TTC549 (cell line): Measurements from ENCODE around the gene ATOH8.
"Not testable (repeated sequence)": the region's sequence is repeated elsewhere in the genome, so short reads cannot be mapped to it uniquely, and the experiment has no call there.

Source experiments
- FAIRE-seq: peaks from 2 replicates; lab custom pipeline; 2012; peaks lifted over from hg19 to GRCh38; lab: Jason Lieb, UNC

ATOH8 gene

GRCh38 chr2:85753525-85754312 is at the start of gene ATOH8:
Gene ATOH8, plus strand, starts transcription at chr2:85753991. Its CDS starts 199 bp downstream, at chr2:85754190.
- FAIRE-seq, result no peak

- no peak for FAIRE-seq
These were observed 49.8 kb upstream of the ATOH8 start for GRCh38 chr2:85704038-85704437.

- FAIRE-seq, result no peak
These were observed 48.8 kb upstream of the ATOH8 start for GRCh38 chr2:85704800-85705679.

GRCh38 chr2:85705680-85706039 is 48.1 kb upstream of the ATOH8 start:
- FAIRE-seq, result no peak

GRCh38 chr2:85706063-85706462 is 47.7 kb upstream of the ATOH8 start:
- no peak for FAIRE-seq

GRCh38 chr2:85706599-85707296 is 47.0 kb upstream of the ATOH8 start:
- no peak for FAIRE-seq

GRCh38 chr2:85707304-85707703 is 46.5 kb upstream of the ATOH8 start:
- FAIRE-seq, result peak; percentile 92

- no peak for FAIRE-seq
These were observed 45.1 kb upstream of the ATOH8 start for GRCh38 chr2:85708641-85709040.

- FAIRE-seq, result no peak
These were observed 44.4 kb upstream of the ATOH8 start for GRCh38 chr2:85709401-85709811.

GRCh38 chr2:85710687-85711577 is 42.9 kb upstream of the ATOH8 start:
- no peak for FAIRE-seq

- FAIRE-seq, result no peak
These were observed 42.2 kb upstream of the ATOH8 start for GRCh38 chr2:85711578-85712060.

- no peak for FAIRE-seq
These were observed 41.5 kb upstream of the ATOH8 start for GRCh38 chr2:85712336-85712735.

- no peak for FAIRE-seq
These were observed 40.8 kb upstream of the ATOH8 start for GRCh38 chr2:85712849-85713612.

GRCh38 chr2:85713836-85714235 is 40.0 kb upstream of the ATOH8 start:
- no peak for FAIRE-seq

- not testable (repeated sequence) for FAIRE-seq
These were observed 39.4 kb upstream of the ATOH8 start for GRCh38 chr2:85714421-85714820.

- no peak for FAIRE-seq
These were observed 39.0 kb upstream of the ATOH8 start for GRCh38 chr2:85714841-85715240.

- no peak for FAIRE-seq
These were observed 37.4 kb upstream of the ATOH8 start for GRCh38 chr2:85716346-85716914.

GRCh38 chr2:85717308-85718008 is 36.3 kb upstream of the ATOH8 start:
- FAIRE-seq, result no peak

GRCh38 chr2:85718009-85718391 is 35.8 kb upstream of the ATOH8 start:
- no peak for FAIRE-seq
